Omental fat pad (tissue), 4 donors: ENCODE measurements around the gene UTP11. TPM values are rescaled to one million over a fixed set of nuclear protein-coding genes. Genes with fewer than 3 reads are reported as not detected.

Source experiments
- ATAC-seq: fragments of 150-250 bp; one replicate; pipeline ENCODE4 v1.9.1; 2016; ENCODE audit warnings: mild to moderate bottlenecking, moderate library complexity; ENCODE audit not compliant: low FRiP score
- DNase-seq: peaks from one replicate; pipeline ENCODE4 v3.0.0-alpha.2; 2019; ENCODE audit warnings: low spot score
- CTCF ChIP-seq, 3 donors: fragments of 450-650 bp; IDR thresholded peaks; one replicate each; pipeline ENCODE4 v1.5.1; 2016 to 2017; ENCODE audit warnings: antibody characterized with exemption in 3 of 3, mild to moderate bottlenecking in 3 of 3, moderate library complexity in 2 of 3
- total RNA-seq, 4 donors: library from RNA; depleted of rRNA; stranded (reverse); fragments of >200 nt; gene quantifications; one replicate each; pipeline ENCODE4 v1.1.0, GENCODE V29; 2016

UTP11 gene
- total RNA-seq, 4 donors from 2014 or later: 25.1 to 55.2 (median 30.4) TPM

GRCh38 chr1:37998913-37999429 is 13.6 kb upstream of the UTP11 start:
- DNase-seq (no peak), ATAC-seq (no peak)
- no peak for TF ChIP-seq CTCF (IDR thresholded peaks at IDR 0.05)

GRCh38 chr1:37999430-38000232 is 12.9 kb upstream of the UTP11 start:
- no peak for DNase-seq
- no peak for TF ChIP-seq CTCF (IDR thresholded peaks at IDR 0.05)
- ATAC-seq: no peak

- no peak for TF ChIP-seq CTCF (IDR thresholded peaks at IDR 0.05)
- ATAC-seq: no peak
- DNase-seq: no peak
Measured at GRCh38 chr1:38000233-38000528, 12.4 kb upstream of the UTP11 start.

- ATAC-seq: no peak
Measured at GRCh38 chr1:38000529-38001455, 11.7 kb upstream of the UTP11 start.

GRCh38 chr1:38003261-38004250 is 9.0 kb upstream of the UTP11 start:
- DNase-seq (no peak), ATAC-seq (no peak)
- TF ChIP-seq CTCF (IDR thresholded peaks at IDR 0.05): no peak

More at GRCh38 chr1:38000529-38001455, 11.7 kb upstream of the UTP11 start:
- DNase-seq: no peak
- TF ChIP-seq CTCF (IDR thresholded peaks at IDR 0.05): no peak
